SK-N-SH (cell line): ENCODE data around the gene RUFY3. TPM values are rescaled to one million over a fixed set of nuclear protein-coding genes. Genes with fewer than 3 reads are reported as not detected.

ENCODE experiments used
- CTCF ChIA-PET: fragments of 300-600, 350-600 bp; formaldehyde crosslinking; extraction: SDS; loops from one replicate; lab custom pipeline; 2021; lab: Yijun Ruan, JAX
- POLR2A ChIA-PET: fragments of 350-600 bp; sonication (Branson Sonifier 250); formaldehyde crosslinking; extraction: SDS; loops from one replicate; lab custom pipeline; 2020; ENCODE audit warnings: antibody characterized with exemption, inconsistent platforms; lab: Yijun Ruan, JAX
- DNase-seq: peaks from one replicate; pipeline ENCODE4 v3.0.0; 2012
- H2AFZ ChIP-seq: fragments of 200-600 bp; sonication (generic); 2 replicates; pipeline ENCODE4 v1.8.1; 2016; ENCODE audit warnings: antibody characterized with exemption, mild to moderate bottlenecking, low read depth
- H3F3A ChIP-seq: fragments of 200-600 bp; sonication (generic); replicated peaks from 2 replicates; pipeline ENCODE3; 2016; ENCODE audit warnings: antibody characterized with exemption, mild to moderate bottlenecking; ENCODE audit not compliant: insufficient read depth
- H3K27ac ChIP-seq, 2 experiments: fragments of 200-500 bp in 1 of 2; fragments of 200-600 bp in 1 of 2; sonication (Bioruptor generic) in 1 of 2; sonication (generic), shearing (Covaris generic) in 1 of 2; 2 replicates each; pipeline versions ENCODE4 v1.5.1 to v1.6.1; 2014 to 2016; ENCODE audit warnings: low read depth in 2 of 2, inconsistent platforms in 1 of 2, low read length in 1 of 2, mild to moderate bottlenecking in 1 of 2, mixed read lengths in 1 of 2
- H3K27me3 ChIP-seq: fragments of 200-600 bp; sonication (generic), shearing (Covaris generic); 2 replicates; pipeline ENCODE4 v1.6.1; 2016; ENCODE audit warnings: mixed run types; ENCODE audit not compliant: insufficient read depth
- H3K36me3 ChIP-seq, 2 experiments: fragments of 200-500 bp in 1 of 2; fragments of 200-600 bp in 1 of 2; sonication (Bioruptor generic) in 1 of 2; sonication (generic) in 1 of 2; replicated peaks in 1 of 2; 2 replicates each; pipeline versions ENCODE3 to v1.5.1; 2014 to 2016; ENCODE audit warnings: low read length in 1 of 2, mild to moderate bottlenecking in 1 of 2; ENCODE audit not compliant: insufficient read depth in 2 of 2, control insufficient read depth in 1 of 2
- H3K4me1 ChIP-seq, 2 experiments: fragments of 200-500 bp in 1 of 2; fragments of 200-600 bp in 1 of 2; sonication (Bioruptor generic) in 1 of 2; sonication (generic), shearing (Covaris generic) in 1 of 2; 2 replicates each; pipeline versions ENCODE4 v1.5.1 to v1.6.1; 2014 to 2016; ENCODE audit warnings: low read depth in 1 of 2, low read length in 1 of 2, mixed run types in 1 of 2; ENCODE audit not compliant: insufficient read depth in 2 of 2, control insufficient read depth in 1 of 2
- H3K4me2 ChIP-seq: fragments of 200-600 bp; sonication (generic), shearing (Covaris generic); 2 replicates; pipeline ENCODE4 v1.6.1; 2017; ENCODE audit warnings: mixed run types
- H3K4me3 ChIP-seq, 2 experiments: fragments of 200-500 bp in 1 of 2; fragments of 200-600 bp in 1 of 2; sonication (Bioruptor generic) in 1 of 2; sonication (generic), shearing (Covaris generic) in 1 of 2; 2 replicates each; pipeline versions ENCODE4 v1.5.1 to v1.8.1; 2014 to 2016; ENCODE audit warnings: low read depth in 2 of 2, inconsistent platforms in 1 of 2, low read length in 1 of 2, mild to moderate bottlenecking in 1 of 2, mixed read lengths in 1 of 2, moderate library complexity in 1 of 2
- H3K79me2 ChIP-seq: fragments of 200-600 bp; sonication (generic); 2 replicates; pipeline ENCODE4 v1.8.1; 2017; ENCODE audit warnings: mild to moderate bottlenecking; ENCODE audit not compliant: insufficient read depth
- H3K9ac ChIP-seq: fragments of 200-600 bp; sonication (generic); 2 replicates; pipeline ENCODE4 v1.6.1; 2017; ENCODE audit warnings: mixed run types
- H3K9me2 ChIP-seq: fragments of 200-600 bp; sonication (generic); 2 replicates; pipeline ENCODE4 v1.6.1; 2017; ENCODE audit warnings: mixed run types
- H3K9me3 ChIP-seq: fragments of 200-600 bp; sonication (generic); 2 replicates; pipeline ENCODE4 v1.6.1; 2017; ENCODE audit warnings: mixed run types, mild to moderate bottlenecking, moderate library complexity
- H4K20me1 ChIP-seq: fragments of 200-600 bp; sonication (generic); 2 replicates; pipeline ENCODE4 v1.6.1; 2017; ENCODE audit warnings: mild to moderate bottlenecking, mixed run types; ENCODE audit not compliant: insufficient read depth
- EP300 ChIP-seq, 2 experiments: IDR thresholded peaks; 2 replicates each; pipeline versions ENCODE4 v1.4.0 to v1.6.1; 2012; ENCODE audit warnings: borderline replicate concordance in 1 of 2, low read depth in 1 of 2, low read length in 1 of 2
- EZH2phosphoT487 ChIP-seq: fragments of 200-600 bp; sonication (generic); IDR thresholded peaks from 2 replicates; pipeline ENCODE4 v1.6.1; 2017; ENCODE audit warnings: low read depth, mixed run types, mild to moderate bottlenecking, antibody characterized with exemption, moderate library complexity, borderline replicate concordance
- FOXJ3 ChIP-seq: sonication (generic); formaldehyde crosslinking; IDR thresholded peaks from 2 replicates; pipeline ENCODE4 v1.5.1; 2020; ENCODE audit warnings: mild to moderate bottlenecking, missing genetic modification reagents
- GABPA ChIP-seq: IDR thresholded peaks from 2 replicates; pipeline ENCODE4 v1.4.0; 2012; ENCODE audit warnings: low read depth, mild to moderate bottlenecking
- GATA2 ChIP-seq: sonication (generic); formaldehyde crosslinking; IDR thresholded peaks from 2 replicates; pipeline ENCODE4 v1.5.0; 2020; ENCODE audit warnings: mild to moderate bottlenecking, missing genetic modification reagents
- POLR2AphosphoS5 ChIP-seq: IDR thresholded peaks from 2 replicates; pipeline ENCODE4 v1.6.1; 2012; ENCODE audit warnings: low read depth, low read length
- RCOR1 ChIP-seq: fragments of 150-350 bp; IDR thresholded peaks from 2 replicates; pipeline ENCODE4 v1.6.1; 2017; ENCODE audit warnings: antibody characterized with exemption, low read length
- TAF1 ChIP-seq: IDR thresholded peaks from 2 replicates; pipeline ENCODE4 v1.6.1; 2012; ENCODE audit warnings: low read depth, mild to moderate bottlenecking, low read length, moderate library complexity, borderline replicate concordance
- WGBS: methylation state at CpG from one replicate; pipeline ENCODE4 v1.1.6; 2017; ENCODE audit warnings: low lambda C conversion rate; 5-methylcytosine and 5-hydroxymethylcytosine counted together
- polyA plus RNA-seq, 3 experiments: library from polyadenylated mRNA; depleted of rRNA; stranded (reverse); fragments of >200 nt; gene quantifications; 2 replicates each; pipeline ENCODE4 v1.2.3, GENCODE V29; 2012
- TF ChIP-seq, protein P1 (sequence below): IDR thresholded peaks from 2 replicates; pipeline ENCODE4; 2012
- TF ChIP-seq, protein P2 (sequence below): fragments of 200-600 bp; sonication (generic); IDR thresholded peaks from 2 replicates; pipeline ENCODE4 v1.6.1; 2017; ENCODE audit warnings: antibody characterized with exemption, mild to moderate bottlenecking, moderate library complexity

The RUFY3 gene
- polyA plus RNA-seq, 1 of the 3 experiments (the other 2 are of a cell fraction), result 22.8 TPM

DNA sequence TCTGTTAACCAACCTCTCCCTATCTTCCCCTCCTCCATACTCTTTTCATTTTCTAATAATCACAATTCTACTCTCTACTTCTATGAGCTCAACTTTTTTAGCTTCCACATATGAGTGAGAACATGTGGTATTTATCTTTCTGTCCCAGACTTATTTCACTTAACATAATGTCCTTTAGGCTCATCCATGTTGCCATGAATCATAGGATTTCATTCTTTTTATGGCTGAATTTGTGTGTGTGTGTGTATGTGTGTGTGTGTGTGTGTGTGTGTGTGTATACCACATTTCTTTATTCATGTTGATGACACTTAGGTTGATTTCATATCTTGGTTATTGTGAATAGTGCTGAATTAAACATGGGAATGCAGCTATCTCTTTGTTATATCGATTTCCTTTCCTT, 37.4 kb downstream of the RUFY3 start:
- no peak overlapping the region for H2AFZ ChIP-seq
- 100% methylated on average over 1 of the region's 1 CpG for WGBS
- H3K4me1 ChIP-seq, result no peaks in the 10 kb centered on the region
- CTCF ChIA-PET, result no interaction called here
- H3K9me3 ChIP-seq, result no peaks in the 10 kb centered on the region
- TF ChIP-seq FOXJ3 (CRISPR knock-in tag), result no peak
- TF ChIP-seq GATA2 (CRISPR knock-in tag), result no peak
- TF ChIP-seq POLR2AphosphoS5, result no peak
- no peak for TF ChIP-seq RCOR1
- no peak for TF ChIP-seq TAF1
- TF ChIP-seq, protein P1, sequence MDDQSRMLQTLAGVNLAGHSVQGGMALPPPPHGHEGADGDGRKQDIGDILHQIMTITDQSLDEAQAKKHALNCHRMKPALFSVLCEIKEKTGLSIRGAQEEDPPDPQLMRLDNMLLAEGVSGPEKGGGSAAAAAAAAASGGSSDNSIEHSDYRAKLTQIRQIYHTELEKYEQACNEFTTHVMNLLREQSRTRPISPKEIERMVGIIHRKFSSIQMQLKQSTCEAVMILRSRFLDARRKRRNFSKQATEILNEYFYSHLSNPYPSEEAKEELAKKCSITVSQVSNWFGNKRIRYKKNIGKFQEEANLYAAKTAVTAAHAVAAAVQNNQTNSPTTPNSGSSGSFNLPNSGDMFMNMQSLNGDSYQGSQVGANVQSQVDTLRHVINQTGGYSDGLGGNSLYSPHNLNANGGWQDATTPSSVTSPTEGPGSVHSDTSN, result no peak
- no peak for TF ChIP-seq GABPA
- no peak for TF ChIP-seq EP300 (IDR thresholded peaks at IDR 0.05; ENCODE audit: borderline replicate concordance in 1 of 2, low read depth in 1 of 2, low read length in 1 of 2)
- H3K27me3 ChIP-seq, result no peaks in the 10 kb centered on the region
- peaks cover 9% of the 10 kb centered on the region; the same call in 1 of the 2 replicates for H4K20me1 ChIP-seq
- POLR2A ChIA-PET, result no interaction called here
- H3F3A ChIP-seq, result peaks cover 5% of the 10 kb centered on the region
- H3K9me2 ChIP-seq, result no peaks in the 10 kb centered on the region
- H3K79me2 ChIP-seq, result peaks cover 65% of the 10 kb centered on the region
- H3K9ac ChIP-seq, result no peak overlapping the region
- peaks cover 22 to 23% of the 10 kb centered on the region in 2 experiments for H3K36me3 ChIP-seq
- DNase-seq, result no peak
- no peak overlapping the region for H3K4me3 ChIP-seq
- H3K4me2 ChIP-seq, result no peak overlapping the region
- no peak overlapping the region for H3K27ac ChIP-seq

DNA sequence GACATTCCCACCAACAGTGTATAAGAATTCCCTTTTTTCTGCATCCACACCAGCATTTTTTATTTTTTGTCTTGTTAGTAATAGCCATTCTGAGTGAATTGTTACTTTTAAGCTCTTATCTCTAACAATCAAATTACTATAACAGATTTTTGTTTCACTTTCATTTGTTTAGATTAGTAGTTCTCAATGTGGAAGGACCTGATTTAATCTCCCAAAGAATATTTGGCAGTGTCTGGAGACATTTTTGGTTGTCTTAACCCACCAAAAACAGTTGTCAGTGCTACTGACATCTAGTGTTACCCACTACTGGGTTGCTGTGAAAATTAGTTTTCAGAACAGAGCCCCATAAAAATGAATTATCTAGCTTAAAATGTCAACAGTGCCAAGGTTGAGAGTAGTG, 37.9 kb downstream of the RUFY3 start:
- no peak overlapping the region for H3K27ac ChIP-seq
- H3K9ac ChIP-seq, result no peak overlapping the region
- peaks cover 63% of the 10 kb centered on the region for H3K79me2 ChIP-seq
- no peaks in the 10 kb centered on the region for H3K9me3 ChIP-seq
- POLR2A ChIA-PET, result no interaction called here
- CTCF ChIA-PET, result no interaction called here
- H2AFZ ChIP-seq, result no peak overlapping the region
- H3K4me3 ChIP-seq, result no peak overlapping the region
- no peak for TF ChIP-seq EZH2phosphoT487
- TF ChIP-seq, protein P2, sequence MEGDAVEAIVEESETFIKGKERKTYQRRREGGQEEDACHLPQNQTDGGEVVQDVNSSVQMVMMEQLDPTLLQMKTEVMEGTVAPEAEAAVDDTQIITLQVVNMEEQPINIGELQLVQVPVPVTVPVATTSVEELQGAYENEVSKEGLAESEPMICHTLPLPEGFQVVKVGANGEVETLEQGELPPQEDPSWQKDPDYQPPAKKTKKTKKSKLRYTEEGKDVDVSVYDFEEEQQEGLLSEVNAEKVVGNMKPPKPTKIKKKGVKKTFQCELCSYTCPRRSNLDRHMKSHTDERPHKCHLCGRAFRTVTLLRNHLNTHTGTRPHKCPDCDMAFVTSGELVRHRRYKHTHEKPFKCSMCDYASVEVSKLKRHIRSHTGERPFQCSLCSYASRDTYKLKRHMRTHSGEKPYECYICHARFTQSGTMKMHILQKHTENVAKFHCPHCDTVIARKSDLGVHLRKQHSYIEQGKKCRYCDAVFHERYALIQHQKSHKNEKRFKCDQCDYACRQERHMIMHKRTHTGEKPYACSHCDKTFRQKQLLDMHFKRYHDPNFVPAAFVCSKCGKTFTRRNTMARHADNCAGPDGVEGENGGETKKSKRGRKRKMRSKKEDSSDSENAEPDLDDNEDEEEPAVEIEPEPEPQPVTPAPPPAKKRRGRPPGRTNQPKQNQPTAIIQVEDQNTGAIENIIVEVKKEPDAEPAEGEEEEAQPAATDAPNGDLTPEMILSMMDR, result 0 out of 2 replicates have a peak, but pooled peaks have one; percentile 6
- TF ChIP-seq, all 33 proteins: peak for 1
- H3K9me2 ChIP-seq, result no peaks in the 10 kb centered on the region
- H3K4me1 ChIP-seq, result no peaks in the 10 kb centered on the region
- no peak for DNase-seq
- H3K36me3 ChIP-seq, result peaks cover 25 to 28% of the 10 kb centered on the region in 2 experiments
- peaks cover 8% of the 10 kb centered on the region; the same call in 1 of the 2 replicates for H4K20me1 ChIP-seq
- no peak overlapping the region for H3K4me2 ChIP-seq
- H3F3A ChIP-seq, result peaks cover 5% of the 10 kb centered on the region
- H3K27me3 ChIP-seq, result no peaks in the 10 kb centered on the region
